RCC 7860 (cell line): ENCODE measurements around the gene TBC1D9.
A peak's percentile ranks its signal among the peaks of the same experiment; 100 is the strongest.

ENCODE experiments used
- DNase-seq: peaks from one replicate; pipeline ENCODE4 v3.0.0-alpha.2; 2015; ENCODE audit warnings: low spot score
- FAIRE-seq: peaks from 2 replicates; lab custom pipeline; 2012; peaks lifted over from hg19 to GRCh38; lab: Jason Lieb, UNC

The TBC1D9 gene

DNA sequence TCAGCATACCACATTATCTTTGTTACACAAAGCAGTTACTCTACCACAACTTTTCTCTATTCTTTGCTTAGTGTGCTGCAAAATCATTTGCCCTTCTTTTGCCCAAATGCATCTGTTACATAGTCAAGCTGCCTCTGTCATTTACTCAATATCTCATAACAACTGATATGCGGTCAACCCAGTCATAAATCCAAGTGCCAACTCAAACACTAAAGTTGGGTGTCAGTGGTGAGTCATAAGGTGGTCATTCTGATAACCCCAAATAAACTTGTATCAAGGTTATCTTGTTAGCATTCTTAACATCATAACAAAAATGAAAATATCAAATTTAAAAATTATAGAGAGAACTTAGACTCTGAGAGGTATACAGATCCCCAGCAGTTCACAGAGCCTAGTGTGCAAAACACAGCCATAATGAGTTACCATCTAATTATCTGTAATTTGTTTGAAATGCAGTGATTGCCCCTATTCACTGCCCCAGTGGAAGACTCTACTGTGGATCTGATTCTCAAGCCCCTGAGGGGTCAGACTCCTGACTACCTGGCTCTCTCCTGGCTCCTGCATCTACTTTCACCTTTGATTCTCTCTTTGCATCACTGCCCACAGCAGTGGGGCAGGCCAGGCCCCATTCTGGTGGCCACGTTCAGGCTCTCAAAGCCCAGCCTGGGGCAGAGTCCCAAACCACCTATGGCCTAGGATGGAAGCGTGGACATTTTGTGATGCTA is 29.2 kb downstream of the TBC1D9 start:
- FAIRE-seq (peak; percentile 88), DNase-seq (peak; percentile 68)

DNA sequence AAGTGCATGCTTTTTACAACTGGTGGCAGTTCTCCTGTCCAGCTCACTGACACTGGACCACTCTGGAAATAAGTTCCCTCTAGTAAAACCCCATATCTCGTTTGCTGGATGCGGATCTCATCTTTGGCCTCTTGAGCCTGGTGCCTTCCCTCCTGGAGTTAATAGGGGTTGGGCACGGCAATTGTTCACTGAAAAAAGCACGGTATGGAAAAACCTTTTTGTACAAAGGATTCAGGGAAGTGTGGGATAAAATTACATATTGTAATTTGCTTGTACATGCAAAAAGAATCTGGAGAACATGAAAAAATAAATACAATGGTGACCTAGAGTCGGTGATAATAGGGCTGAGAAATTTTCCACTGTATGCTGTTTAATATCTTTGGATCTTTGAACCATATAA is 30.6 kb downstream of the TBC1D9 start:
- FAIRE-seq (no peak), DNase-seq (no peak)

DNA sequence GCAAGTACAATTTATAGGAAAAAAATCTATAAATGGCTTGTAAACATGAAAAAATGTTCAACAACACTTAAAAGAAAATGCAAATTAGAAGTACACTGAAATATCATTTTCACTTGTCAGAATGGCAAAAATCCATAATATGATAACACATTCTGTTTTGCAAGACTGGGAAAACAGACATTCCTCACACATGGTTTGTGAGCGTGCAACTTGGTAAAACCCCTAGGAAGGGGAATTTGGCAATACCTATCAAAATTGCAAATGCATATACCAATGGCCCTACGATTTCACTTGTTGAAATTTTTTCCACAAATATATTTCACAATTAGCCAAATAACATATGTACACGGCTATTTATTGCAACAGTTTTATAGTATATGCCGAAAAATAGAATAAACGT is 31.4 kb downstream of the TBC1D9 start:
- FAIRE-seq (no peak), DNase-seq (no peak)

DNA sequence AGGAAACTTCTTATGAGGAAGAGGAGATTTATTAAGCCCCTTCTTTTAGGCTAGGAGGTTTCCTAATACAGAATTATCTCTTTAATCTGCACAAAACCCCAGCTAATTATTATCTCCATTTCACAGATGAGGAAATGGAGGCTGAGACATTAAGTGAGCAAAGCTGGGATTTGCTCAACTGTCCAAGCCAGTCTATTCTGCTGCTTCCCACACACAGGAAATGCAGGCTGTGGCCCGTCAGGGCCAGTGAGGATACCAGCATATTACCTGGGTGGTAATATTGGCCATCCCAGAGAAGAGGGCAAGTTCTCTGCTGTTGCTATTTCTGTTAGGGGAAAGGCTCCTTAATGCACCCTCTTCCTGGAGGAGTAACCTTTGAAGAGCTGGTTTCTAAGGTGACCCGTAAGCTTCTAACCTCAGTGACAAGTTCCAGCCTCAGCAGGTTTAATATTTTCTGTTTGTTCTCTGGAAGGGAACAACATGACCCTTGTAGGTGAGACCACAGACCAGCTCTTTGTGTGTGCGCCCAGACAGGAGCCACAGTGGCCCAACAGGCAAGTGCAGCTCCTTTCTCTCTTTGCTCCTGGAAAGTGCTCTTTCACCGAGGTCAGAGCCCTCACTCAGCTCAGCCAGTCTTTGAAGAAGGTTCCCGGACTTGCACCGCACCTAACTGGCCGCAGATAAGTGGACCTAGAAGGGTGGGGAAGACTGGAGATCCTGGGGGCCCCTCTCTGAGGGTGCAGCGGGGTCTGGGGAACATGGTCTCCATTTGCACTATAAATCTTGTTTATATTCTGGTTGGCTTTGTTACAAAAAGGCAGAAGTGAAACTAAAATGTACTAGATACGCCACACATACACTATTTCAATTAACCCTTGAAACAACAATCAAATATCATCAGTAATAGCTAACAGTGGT is 35.5 kb downstream of the TBC1D9 start:
- FAIRE-seq (no peak), DNase-seq (no peak)

DNA sequence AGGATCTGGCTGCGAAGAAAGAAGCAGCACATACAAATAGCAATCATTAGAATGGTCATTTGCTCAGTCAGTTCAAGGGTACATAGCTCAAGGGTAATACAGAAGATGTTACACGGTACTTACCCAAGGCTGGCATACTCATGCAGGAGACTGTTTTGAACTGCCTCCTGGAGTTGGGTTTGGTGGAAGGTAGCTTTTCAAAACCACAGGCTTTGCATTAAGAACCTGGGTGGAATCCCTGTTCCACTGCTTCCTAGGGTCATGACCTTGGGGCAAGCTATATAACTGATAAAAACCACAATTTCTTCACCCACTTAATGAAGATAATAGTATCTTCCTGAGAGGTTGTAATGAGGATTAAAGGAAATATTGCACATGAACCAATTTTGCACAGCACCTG is 36.5 kb downstream of the TBC1D9 start:
- no peak for DNase-seq
- no peak for FAIRE-seq

DNA sequence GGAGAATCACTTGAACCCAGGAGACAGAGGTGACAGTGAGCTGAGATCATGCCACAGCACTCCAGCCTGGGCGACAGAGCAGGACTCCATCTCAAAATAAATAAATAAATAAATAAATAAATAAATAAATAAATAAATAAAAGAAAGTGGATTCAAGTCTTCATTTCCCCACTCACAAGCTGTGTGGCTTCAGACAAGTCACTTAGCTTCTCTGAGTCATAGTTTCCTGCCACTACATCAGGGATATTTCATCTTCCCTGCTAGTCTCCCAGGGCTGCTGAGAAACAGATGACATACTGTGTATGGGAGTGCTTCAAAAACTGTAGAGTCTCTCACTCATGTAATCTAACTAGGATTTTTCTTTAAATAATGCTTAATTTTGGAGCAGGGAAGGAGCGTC is 37.2 kb downstream of the TBC1D9 start:
- DNase-seq: peak; percentile 37
- peak; percentile 35 for FAIRE-seq

DNA sequence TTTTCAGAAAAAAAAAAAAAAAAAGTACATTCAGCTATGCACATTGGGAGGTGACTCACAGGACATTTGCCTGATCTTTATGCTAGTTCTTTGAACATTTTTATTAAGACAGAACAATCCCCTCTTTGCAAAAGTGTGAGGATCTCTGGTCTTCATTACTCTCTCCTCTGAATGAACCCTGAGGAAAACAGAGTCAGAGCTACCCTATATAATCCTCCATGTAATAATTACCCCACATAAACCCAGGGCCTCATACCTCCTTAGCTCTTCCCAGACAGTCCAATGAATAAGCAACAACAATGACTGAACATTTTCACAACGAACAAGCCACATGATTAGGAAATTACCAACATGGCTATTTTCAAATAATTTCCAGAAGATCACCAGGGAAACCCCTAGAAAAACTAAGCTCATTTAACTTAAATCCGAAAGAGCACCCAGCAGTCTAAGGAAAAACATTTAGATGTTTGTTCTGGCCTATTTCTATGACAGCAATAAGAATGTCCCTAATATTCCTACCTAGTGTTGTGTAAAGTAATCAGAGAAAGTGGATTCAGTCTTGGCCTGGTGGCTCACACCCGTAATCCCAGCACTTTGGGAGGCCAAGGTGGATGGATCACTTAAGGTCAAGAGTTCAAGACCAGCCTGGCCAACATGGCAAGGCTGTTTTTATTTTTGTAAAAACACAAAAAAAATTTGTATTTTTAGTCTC is 37.8 kb downstream of the TBC1D9 start:
- DNase-seq (peak; percentile 33), FAIRE-seq (peak; percentile 54)

DNA sequence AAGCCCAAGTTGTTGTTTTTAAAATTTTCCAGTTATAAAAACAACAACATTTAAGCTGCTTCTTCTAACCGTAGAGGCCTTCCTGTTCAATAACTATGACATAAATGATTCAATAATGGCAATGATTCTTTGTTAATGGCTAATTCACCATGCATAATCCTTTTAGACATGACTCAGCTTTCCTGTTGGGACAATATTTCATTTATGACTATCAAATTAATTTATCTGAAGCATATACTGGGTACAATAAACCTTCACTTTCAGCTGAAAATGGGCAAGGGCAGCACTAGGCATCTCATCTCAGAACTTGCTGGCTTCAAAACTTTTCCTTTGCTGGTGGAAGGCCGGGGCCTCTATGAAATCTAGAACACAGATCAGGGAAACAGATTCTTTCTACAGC is 38.9 kb downstream of the TBC1D9 start:
- FAIRE-seq (no peak), DNase-seq (no peak)

DNA sequence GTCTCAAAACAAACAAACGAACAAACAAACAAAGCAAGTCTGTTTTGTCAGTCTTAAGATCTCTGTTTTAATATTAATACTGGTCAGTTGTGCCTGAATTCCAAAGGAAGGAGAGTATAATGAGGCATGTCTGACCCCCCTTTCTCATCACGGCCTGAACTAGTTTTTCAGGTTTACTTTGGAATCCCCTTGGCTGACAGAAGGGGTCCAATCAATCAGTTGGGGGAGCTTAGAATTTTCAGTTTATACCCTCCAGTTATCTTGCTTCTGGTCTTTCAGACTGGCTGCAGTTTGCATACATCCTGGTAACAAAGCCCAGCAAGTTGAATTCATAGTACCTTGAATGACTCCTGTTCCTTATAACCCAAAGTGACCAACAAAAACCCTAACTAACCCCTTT is 41.1 kb downstream of the TBC1D9 start:
- FAIRE-seq: no peak
- no peak for DNase-seq

DNA sequence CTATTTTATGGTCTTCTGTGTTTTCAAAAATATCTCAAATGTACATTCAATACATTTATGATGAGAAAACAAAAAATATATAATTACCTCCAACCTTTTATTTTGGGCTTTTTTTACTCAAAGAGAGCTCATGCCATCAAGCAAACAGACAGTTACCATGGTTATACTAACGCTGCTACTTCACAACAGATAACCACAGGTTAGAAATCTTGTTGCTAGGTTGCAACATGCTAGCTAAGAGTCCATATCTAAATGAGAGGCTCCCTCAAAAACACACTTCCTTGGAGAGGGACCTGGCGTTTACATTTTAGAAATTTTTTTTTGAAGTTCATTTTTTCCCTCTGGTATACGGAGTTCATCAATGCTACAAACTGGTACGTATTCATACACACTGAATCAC is 44.3 kb downstream of the TBC1D9 start:
- no peak for FAIRE-seq
- DNase-seq: no peak

DNA sequence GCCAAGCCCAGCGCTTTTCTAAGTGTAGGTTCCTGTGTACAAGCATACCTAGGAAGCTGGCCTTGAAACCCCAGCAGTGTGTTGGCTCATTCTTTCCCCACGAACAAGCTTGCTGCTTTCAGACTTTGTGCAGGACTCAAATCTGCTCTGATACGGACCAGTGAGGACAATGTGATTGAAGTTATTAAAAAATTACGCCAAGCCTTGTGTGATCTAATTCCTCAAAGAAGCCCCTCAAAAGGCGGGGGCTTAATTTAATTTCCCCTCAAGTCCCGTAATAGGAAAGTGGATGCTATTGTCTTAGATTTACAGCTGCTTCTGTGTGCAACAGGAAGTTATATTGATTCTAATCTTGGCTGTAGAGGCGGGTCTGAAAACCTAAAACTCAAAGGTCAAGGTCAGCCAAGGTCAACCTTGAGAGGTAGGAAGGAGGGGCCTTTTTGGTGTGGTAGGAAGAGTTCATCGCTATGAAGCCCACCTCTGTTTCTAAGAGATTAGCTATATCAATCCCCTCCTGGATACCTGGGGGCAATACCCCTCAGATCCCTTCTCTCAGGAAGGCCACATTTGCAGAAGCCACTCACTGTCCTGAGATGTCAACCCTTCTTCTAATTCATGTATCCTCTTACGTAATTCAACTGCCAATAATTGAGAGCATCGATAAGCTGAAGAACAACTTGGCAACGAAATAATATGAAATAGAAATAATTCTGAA is 45.1 kb downstream of the TBC1D9 start:
- FAIRE-seq (no peak), DNase-seq (no peak)

DNA sequence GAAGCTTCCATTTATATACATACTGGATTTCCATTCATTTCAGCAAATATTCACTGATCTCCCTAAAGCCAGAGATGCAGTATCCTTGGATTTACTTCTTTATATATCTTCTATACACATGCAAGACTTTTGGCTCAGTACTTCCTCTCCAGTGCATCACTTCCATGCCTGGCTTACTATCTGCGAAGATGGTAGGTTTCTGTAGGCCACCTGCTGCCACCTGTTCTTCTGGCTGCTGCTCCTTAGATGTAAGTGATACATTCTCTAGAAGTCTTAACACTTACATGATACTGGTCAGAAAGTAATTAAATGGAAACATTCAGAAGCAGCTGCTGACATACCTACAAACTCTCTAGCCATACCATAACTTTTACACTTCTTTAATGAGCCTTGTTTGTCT is 48.9 kb downstream of the TBC1D9 start:
- FAIRE-seq (no peak), DNase-seq (no peak)

DNA sequence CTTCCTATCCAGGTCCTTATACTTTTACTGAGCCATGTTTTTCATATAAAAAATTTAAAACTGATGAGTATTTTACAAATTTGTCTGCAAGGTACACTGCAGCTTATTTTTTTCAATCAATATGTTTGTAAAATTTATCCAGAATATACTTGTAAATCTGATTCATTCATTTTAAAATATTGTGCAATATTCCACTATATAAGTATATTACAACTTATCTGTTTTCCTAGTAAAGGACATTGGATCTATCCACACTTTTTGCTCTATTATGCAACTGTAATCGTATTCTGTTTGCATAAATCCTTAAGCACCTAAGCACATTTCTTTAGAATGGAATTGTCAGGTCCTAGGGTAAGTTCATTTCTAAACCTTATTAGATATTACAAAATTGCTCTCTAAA is 49.5 kb downstream of the TBC1D9 start:
- FAIRE-seq: no peak

DNA sequence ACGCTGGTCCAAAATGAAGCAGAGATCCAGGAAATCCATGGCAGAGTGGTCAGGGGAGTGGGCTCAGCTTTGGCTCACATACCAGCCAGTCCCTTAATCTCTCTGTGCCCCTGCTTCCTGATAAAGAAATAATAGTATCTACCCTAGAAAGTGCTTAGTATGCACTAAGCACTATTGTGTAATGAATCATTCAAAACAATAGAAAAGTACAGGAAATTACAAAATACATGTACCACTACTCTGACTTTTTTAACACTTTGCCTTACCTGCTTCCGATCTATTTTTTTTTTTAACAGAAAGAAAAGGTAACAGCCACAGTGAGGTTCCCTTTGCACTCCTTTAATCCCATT is 49.9 kb downstream of the TBC1D9 start:
- no peak for FAIRE-seq

More for the DNA sequence above, 49.5 kb downstream of the TBC1D9 start:
- DNase-seq: no peak

DNA sequence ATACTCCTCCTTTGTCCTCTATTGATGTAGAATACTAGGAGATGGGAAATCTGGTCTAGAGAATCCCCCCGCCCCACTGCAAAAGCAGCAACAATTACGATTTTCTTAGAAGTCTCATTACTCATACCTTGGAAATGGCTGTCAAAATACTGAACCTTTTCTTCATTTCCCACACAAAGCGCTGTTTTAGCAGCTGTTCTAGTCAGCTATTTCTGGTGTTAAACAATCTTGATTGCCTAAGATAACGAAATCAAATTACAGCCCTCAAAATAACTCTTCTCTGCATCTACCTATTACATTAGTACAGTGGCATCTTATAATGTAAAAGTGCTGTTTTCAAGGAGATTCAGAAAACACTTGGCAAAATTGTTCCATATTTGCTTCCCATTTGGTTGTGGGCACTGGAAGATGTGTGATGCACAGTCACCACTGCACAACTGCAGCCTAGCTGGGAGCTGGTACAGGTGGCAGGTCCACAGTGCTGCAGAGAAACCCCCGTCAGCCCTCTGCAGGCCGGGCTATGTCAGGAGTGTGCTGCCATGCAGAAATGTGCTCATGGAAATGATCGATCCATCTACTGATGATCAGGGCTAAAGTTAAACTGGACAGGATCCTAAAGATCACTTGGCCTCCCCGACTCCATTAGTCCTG is 50.4 kb downstream of the TBC1D9 start:
- FAIRE-seq: no peak
- DNase-seq: no peak

More for the DNA sequence above, 49.9 kb downstream of the TBC1D9 start:
- DNase-seq: no peak

DNA sequence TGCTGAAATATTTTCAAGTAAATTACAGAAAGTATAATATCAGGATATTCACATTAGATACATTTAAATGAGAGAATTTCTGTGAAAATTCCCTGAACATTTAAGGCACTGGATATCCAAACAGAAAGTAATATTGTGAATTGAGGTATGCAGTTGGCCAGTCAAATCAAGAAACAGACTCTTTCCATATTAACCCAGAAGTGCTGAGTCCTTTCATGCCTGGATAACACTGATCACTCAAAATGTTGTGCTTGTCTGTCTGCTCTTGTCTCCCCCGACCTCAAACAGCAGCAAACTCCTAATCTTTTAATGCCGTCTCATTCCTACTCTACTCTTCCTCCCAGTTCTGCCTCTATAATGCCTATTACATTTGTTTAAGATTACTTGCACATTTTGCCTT is 51.2 kb downstream of the TBC1D9 start:
- DNase-seq (no peak), FAIRE-seq (no peak)

DNA sequence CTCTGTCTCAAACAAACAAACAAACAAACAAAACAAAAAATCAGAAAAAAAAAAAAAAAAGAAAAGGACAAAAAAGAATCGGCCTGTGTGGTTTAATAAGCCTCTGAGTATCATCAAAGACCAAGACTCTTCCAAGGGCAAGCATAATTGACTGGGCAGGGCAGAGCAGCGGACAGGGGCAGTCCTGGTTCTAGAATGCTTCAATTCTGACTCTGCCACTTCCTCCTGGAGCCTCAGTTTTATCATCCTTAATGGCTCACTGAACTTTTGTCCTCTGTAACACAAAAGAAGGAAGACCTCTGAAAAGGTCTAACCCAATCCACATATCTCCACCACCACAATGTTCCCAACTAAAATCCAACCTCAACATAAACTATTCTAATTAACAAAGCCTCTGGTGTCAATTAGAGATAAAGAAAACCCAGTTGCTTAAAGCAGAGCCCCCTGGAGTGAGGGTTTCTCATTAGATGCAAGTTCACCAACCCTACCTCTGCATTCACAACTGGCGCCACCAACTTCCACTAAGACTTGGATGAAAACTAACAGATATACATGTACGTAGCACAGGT is 51.7 kb downstream of the TBC1D9 start:
- FAIRE-seq: no peak

DNA sequence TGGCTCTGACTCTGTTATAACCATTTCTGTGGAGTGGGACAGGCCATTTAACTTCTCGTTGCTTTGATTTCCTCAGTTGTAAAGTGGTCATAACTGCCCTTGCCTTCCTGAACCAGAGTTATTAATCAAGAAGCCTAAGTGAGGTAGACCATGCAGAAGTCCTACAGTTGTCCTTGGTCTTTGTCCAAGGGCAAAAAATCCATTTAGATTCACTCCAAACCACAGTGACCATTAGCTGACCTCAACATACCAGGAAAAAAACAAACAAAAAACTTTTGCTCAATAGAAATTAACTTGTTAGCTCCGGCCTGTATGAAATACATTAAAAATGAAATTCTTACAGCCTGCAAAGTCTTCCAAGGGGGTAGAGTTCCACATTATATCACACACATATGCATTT is 52.7 kb downstream of the TBC1D9 start:
- no peak for DNase-seq
- FAIRE-seq: no peak

More for the DNA sequence above, 51.7 kb downstream of the TBC1D9 start:
- DNase-seq: no peak

DNA sequence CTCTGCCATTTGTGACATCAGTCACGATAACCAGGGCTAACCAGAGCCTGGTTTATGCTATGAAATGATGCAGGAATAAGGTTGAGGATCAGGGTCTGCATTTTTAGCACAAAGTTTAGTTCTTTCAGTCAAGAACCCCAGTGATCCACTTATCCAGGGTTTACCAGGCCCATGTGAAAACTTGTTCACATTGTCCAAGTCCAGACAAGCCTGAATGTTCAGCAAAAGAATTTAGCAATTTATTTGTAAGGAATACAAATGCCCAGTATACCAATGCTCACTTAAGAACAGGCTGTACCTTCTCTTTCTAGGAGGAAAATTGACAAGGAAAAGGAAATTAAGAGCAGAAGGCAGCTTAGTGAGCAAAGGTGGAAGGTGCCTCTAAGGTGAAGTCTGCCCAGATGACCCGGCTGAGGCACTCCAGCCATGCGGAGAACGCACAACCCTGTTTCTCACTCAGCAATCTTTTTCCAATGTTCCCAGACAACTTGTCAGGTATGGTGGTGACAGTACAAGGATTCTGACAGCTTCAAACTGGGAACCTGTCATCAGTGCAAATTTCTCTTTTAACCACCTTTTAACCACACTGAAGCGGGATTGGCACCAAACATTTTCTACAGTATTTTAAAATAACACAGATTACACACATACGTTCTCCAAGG is 54.0 kb downstream of the TBC1D9 start:
- no peak for DNase-seq
- FAIRE-seq: no peak

DNA sequence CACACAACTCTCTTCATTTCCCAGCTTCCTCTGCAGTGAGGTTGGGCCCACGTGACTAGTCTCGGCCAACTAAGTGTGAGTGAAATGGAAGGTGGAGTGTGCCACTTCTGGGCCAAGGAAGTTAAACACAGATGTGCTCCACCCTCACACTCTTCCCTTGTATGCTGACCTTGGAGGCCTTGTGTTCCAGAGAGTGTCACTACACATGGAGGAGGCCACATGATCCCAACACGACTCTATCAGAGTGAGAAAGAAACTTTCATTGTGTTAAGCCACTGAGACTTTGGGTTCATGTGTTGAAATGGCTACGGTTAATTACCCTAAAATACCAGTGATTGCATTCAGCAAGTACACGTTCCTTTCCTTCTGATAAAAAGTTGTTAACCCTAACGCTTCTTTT is 55.1 kb downstream of the TBC1D9 start:
- DNase-seq: no peak
- FAIRE-seq: no peak
